Stomach (tissue), 4 donors: ENCODE measurements around the gene GAPVD1.

Experiments
- EP300 ChIP-seq: sonication (generic); formaldehyde crosslinking; IDR thresholded peaks from one replicate; pipeline ENCODE4 v1.6.1; 2017; ENCODE audit warnings: antibody characterized with exemption
- POLR2A ChIP-seq, 4 donors: fragments of 450-650 bp; IDR thresholded peaks; one replicate each; pipeline ENCODE4 v1.6.1; 2016; ENCODE audit warnings: antibody characterized with exemption in 4 of 4, control low read depth in 2 of 4, mild to moderate bottlenecking in 1 of 4, moderate library complexity in 1 of 4
- POLR2AphosphoS5 ChIP-seq, 3 donors: sonication (generic); formaldehyde crosslinking; IDR thresholded peaks; one replicate each; pipeline ENCODE4 v1.6.1; 2016; ENCODE audit warnings: antibody characterized with exemption in 3 of 3
- TF ChIP-seq, protein P1 (sequence below), 7 experiments: fragments of 450-650 bp in 4 of 7; fragments of 200-600 bp in 3 of 7; sonication (generic) in 3 of 7; IDR thresholded peaks; one replicate each; pipeline ENCODE4 v1.5.1; 2016 to 2019; ENCODE audit warnings: antibody characterized with exemption in 7 of 7, control low read depth in 2 of 7, mild to moderate bottlenecking in 1 of 7

DNA sequence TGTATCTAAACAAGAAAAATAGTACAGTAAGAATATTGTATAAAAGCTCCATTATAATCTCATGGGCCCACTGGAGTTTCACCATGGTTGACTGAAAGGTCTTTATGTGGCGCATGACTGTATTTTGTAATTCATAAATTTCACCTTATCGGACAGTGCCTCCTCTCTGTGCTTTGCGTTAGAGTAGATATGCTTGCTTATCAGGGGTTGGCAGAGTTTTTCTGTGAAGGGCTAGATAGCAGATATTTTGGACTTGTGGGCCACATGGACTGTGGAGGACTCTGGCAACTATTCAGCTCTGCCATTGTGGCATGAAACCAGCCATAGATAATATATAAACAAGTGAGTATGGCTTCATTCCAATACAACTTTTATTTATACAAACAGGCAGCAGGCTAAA, 23.2 kb downstream of the GAPVD1 start:
- TF ChIP-seq, protein P1, sequence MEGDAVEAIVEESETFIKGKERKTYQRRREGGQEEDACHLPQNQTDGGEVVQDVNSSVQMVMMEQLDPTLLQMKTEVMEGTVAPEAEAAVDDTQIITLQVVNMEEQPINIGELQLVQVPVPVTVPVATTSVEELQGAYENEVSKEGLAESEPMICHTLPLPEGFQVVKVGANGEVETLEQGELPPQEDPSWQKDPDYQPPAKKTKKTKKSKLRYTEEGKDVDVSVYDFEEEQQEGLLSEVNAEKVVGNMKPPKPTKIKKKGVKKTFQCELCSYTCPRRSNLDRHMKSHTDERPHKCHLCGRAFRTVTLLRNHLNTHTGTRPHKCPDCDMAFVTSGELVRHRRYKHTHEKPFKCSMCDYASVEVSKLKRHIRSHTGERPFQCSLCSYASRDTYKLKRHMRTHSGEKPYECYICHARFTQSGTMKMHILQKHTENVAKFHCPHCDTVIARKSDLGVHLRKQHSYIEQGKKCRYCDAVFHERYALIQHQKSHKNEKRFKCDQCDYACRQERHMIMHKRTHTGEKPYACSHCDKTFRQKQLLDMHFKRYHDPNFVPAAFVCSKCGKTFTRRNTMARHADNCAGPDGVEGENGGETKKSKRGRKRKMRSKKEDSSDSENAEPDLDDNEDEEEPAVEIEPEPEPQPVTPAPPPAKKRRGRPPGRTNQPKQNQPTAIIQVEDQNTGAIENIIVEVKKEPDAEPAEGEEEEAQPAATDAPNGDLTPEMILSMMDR (IDR thresholded peaks at IDR 0.05): no peak
- TF ChIP-seq POLR2AphosphoS5 (IDR thresholded peaks at IDR 0.05) (peak in 2 of 3 donors; percentile 18 to 27), EP300 (no peak), POLR2A (IDR thresholded peaks at IDR 0.05) (no peak)
